NCI-H2081 treated with DMSO at 0.1 percent for 48 hours (cell line): ENCODE measurements around the gene FANK1.
"Not testable (repeated sequence)": the region's sequence is repeated elsewhere in the genome, so short reads cannot be mapped to it uniquely, and the experiment has no call there.

Experiments
- DNase-seq: peaks from one replicate; lab custom pipeline; 2025; lab: John Stamatoyannopoulos, UW

FANK1 gene

GRCh38 chr10:126021833-126022500, 125.6 kb downstream of the FANK1 start:
- no peak for DNase-seq

DNA sequence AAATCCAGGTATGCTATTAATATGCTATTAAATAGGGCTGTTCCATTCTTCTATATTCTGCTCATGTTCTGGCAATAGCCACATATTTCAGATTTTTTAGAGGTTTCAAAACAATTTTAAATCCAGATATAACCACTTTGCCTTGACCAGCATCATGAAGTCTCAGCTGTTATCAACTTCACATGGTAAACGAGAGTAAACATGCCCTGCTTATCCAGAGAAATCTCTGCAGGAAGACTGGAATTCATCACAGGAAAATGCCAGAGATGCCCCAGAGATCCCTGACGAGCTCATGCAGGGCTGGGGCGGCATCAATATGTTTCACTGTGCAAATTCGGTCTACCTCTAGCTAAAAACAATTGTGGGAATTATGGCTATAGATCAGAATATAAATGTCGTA, 126.5 kb downstream of the FANK1 start:
- no peak for DNase-seq

- no peak for DNase-seq
These were observed 131.3 kb downstream of the FANK1 start for GRCh38 chr10:126027692-126028091.

DNA sequence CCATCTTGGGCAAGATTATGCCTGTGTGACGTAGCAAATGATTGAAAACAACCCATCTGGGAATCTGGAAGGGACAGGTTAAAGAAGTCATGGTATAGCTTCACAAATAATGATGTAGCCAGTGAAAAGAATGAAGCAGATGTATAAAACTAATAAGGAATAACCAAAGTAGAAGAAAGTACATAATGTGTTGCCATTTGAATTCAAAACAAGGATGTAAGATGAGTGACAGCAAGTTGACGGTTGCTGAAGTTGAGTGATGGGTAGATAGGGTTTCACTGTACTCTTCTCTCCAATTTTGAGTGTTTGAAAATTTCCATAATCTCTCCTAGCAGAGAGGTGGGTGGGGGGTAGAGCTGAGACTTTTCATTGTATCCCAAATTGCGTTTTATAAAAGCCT, 133.6 kb downstream of the FANK1 start:
- DNase-seq, result no peak

DNA sequence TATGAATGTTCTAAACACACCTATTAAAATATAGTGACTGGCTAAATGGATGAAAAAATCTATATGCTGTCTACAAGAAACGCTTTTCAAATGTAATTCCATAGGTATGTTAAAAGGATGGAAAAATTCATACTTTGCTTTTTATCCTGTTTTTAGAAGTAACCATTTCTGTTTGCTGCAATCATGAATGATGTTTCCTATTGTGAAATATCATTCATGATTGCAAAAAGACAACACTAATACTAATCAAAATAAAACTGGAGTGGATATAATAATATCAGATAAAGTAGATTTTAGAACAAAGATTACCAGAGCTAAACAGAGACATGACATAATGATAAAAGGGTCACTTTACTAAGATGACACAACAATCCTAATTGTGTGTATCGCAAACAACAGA, 138.2 kb downstream of the FANK1 start:
- no peak for DNase-seq

GRCh38 chr10:126036515-126036914, 140.2 kb downstream of the FANK1 start:
- DNase-seq, result no peak

- no peak for DNase-seq
These were observed 141.6 kb downstream of the FANK1 start for GRCh38 chr10:126037946-126038345.

DNA sequence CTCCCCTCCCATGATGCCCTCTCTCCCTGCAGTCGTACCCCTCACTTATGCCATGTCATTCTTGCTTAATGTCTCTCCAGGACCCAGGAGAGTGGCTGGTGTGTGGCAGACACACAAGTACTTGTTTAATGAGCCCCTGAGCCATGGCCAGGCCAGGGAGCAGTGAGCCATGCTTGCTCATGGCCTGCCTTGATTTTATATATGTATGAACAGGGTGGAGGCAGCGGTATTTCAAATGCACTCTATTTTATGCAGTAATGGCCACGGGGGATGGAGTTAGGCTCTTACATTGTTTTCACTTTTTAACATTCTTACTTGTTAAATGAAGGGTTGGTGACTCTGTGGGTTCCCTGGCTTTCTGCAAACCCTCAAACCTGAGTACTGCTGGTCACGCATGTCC, 144.8 kb downstream of the FANK1 start:
- no peak for DNase-seq

- DNase-seq, result no peak
These were observed 145.5 kb downstream of the FANK1 start for GRCh38 chr10:126041804-126042231.

DNA sequence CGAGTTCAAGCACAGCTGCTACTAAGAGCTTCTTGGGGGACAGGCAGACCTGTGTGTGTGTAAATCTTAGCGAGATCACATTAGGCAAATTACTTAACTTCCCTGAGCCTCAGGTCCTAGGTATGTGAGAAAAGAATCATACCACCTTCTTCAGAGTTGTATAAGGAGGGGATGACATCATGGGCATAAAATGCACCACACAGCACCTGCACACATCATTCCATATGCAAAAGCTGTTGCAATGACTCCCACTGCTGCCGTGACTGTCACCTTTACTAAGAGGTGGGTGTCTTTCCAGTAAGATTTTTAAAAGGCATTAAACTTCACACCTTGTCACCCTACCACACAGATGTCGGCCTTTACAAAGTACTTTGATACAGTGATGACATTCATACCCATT, 146.0 kb downstream of the FANK1 start:
- no peak for DNase-seq

DNA sequence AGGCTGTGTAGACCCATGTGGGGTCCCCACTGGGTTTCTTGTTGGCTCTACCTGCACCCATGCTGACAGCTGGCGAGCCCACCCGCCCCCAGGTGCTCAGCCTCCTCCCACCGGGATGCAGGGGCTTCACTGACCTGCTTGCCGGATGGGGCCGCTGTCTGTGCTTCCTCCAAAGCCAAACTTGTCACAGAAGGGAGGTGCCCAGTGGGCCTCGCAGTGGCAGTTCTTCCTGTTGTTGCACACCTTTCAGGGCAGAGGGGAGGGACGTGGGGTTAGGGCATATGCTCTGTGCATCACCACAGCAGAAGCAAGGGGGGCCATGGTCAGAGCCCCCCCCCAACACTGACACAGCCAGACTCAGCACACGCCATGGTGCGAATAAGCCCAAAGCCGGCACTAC, 146.5 kb downstream of the FANK1 start:
- no peak for DNase-seq

- DNase-seq, result no peak
These were observed 147.0 kb downstream of the FANK1 start for GRCh38 chr10:126043389-126043788.

DNA sequence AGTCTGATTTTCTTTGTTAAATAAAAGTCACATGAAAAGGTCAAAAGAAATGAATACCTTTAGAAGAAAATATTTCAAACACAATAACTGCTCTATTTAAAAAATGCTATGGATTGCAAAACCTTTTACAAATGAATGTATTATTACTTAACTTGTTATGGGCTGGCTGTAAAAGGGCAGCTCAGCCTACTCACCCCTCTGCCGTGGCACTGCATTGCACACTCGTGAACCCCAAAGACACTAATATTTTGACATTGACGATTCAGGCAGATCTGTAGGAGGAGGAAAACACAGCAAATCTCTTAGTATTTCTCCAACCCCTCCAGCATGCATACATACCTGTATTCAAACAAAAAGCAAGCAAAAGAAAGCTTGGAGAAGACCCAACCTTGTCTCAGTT, 149.5 kb downstream of the FANK1 start:
- no peak for DNase-seq

- DNase-seq, result no peak
These were observed 150.5 kb downstream of the FANK1 start for GRCh38 chr10:126046831-126047230.

- not testable (repeated sequence) for DNase-seq
These were observed 151.4 kb downstream of the FANK1 start for GRCh38 chr10:126047749-126048148.

DNA sequence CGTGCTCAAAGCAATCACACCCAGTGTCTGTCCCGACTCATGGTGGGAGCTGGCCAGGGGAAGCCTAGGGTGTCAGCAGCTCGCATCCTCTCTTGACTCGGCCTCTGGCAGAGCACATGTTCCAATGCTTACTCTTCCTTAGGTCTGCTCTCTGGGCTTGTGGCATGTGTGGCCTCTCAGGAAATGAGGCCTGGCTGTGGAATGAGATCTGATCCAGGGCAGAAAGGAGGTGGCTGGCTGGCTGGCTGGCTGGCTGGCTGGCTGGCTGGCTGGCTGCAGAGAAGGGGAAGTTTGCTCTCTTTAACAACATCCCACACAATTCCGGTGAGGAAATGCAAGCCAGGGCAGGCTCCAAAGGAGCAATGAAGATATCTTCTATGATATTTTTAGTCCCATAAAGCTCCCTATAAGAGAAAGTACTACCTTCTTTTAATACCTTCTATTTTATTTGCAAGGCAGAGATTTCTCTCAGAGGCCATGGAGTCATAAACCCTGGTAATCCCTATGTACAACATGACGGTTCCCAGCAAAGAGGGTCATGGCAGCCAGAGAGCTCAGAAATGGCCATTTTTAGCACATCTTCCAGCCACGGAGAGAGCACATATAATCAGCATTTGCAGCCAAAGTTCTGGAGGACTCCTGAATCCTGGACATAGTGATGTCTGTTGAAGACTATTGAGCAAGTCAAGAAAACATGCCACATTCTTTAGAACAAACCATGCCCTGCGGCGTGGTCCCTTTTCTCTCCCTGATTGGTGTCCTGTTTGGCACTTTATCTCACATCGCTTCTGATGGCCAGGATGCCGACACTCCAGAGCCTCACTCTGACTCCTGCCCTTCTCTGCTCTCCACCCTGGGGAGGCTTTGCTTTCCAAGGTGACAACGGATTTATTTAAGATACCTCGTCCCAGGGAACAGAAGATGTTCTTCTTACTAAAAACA, 153.7 kb downstream of the FANK1 start:
- DNase-seq, result no peak

GRCh38 chr10:126052171-126052570, 155.8 kb downstream of the FANK1 start:
- DNase-seq, result no peak

GRCh38 chr10:126054191-126054590, 157.8 kb downstream of the FANK1 start:
- DNase-seq, result no peak

GRCh38 chr10:126057494-126057893, 161.1 kb downstream of the FANK1 start:
- no peak for DNase-seq

DNA sequence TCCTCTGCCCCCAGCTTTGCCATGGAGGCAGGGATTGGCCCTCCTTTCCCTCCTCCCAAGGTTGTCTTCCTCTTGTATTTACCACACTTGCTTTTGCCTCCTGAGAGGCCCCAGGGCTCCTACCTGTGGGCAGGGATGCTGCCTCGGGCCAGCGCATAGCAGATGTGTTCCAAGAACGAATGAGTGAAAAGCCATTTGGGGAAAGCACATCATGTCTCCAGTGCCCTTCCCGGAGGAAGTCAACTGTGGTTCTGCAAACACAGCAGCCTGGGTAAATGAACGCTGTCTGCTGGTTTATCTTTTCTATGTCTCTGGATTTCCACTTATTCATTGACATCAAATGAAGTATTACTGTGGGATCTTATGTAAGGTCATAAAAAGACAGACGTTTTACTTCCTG, 161.7 kb downstream of the FANK1 start:
- no peak for DNase-seq

DNA sequence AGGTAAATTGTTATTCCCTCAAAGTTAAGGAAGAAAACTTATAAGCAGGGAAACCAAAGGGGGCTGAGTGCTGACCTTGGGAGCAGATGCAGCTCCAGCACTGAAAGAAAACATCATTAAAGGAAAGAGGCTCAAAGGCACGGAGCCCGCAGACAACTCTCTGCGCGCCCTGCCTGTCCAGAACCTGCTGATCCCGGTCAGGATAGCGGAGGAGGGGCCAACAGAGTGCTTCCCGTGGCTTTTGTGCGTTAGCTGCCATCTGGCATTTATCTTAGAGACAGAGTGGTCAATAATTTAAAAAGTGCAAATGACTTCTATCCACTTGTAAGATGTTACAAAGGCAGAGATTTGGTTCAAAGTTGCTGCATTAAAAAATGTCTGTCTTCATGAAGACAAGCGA, 162.1 kb downstream of the FANK1 start:
- DNase-seq, result no peak
